Fibroblast of skin of back (primary cell): ENCODE results near the gene TRIM27.
"Not testable (repeated sequence)": the region's sequence is repeated elsewhere in the genome, so short reads cannot be mapped to it uniquely, and the experiment has no call there.

Source experiments
- DNase-seq: peaks from one replicate; pipeline ENCODE4 v3.0.0-alpha.2; 2013

The TRIM27 gene

GRCh38 chr6:28896505-28897368 is 27.0 kb downstream of the TRIM27 start:
- DNase-seq = peak; percentile 56

GRCh38 chr6:28895131-28895812 is 28.5 kb downstream of the TRIM27 start:
- DNase-seq = peak; percentile 97

GRCh38 chr6:28893172-28893799 is 30.5 kb downstream of the TRIM27 start:
- DNase-seq = no peak

GRCh38 chr6:28892525-28892924 is 31.3 kb downstream of the TRIM27 start:
- DNase-seq = no peak

- no peak for DNase-seq
Measured at GRCh38 chr6:28887796-28888496, 35.8 kb downstream of the TRIM27 start.

- DNase-seq = no peak
Measured at GRCh38 chr6:28886079-28886439, 37.7 kb downstream of the TRIM27 start.

- no peak for DNase-seq
Measured at GRCh38 chr6:28884423-28885131, 39.2 kb downstream of the TRIM27 start.

- DNase-seq = peak; percentile 74
Measured at GRCh38 chr6:28880894-28881780, 42.6 kb downstream of the TRIM27 start.

- DNase-seq = no peak
Measured at GRCh38 chr6:28880519-28880893, 43.3 kb downstream of the TRIM27 start.

GRCh38 chr6:28876710-28877109 is 47.1 kb downstream of the TRIM27 start:
- DNase-seq = no peak

- no peak for DNase-seq
Measured at GRCh38 chr6:28875191-28875747, 48.5 kb downstream of the TRIM27 start.

- DNase-seq = not testable (repeated sequence)
Measured at GRCh38 chr6:28872157-28872817, 51.5 kb downstream of the TRIM27 start.

GRCh38 chr6:28871335-28872156 is 52.2 kb downstream of the TRIM27 start:
- DNase-seq = no peak

- DNase-seq = no peak
Measured at GRCh38 chr6:28868873-28869272, 54.9 kb downstream of the TRIM27 start.

GRCh38 chr6:28867086-28867409 is 56.7 kb downstream of the TRIM27 start:
- peak; percentile 15 for DNase-seq

- peak; percentile 38 for DNase-seq
Measured at GRCh38 chr6:28866205-28867085, 57.3 kb downstream of the TRIM27 start.

GRCh38 chr6:28865401-28866204 is 58.2 kb downstream of the TRIM27 start:
- DNase-seq = peak; percentile 46
